ENCODE data around the gene MXRA8. TPM values are rescaled to one million over a fixed set of nuclear protein-coding genes. Genes with fewer than 3 reads are reported as not detected.

The MXRA8 gene
- total RNA-seq, 1 donor from 2014 or later: 137 TPM

DNA sequence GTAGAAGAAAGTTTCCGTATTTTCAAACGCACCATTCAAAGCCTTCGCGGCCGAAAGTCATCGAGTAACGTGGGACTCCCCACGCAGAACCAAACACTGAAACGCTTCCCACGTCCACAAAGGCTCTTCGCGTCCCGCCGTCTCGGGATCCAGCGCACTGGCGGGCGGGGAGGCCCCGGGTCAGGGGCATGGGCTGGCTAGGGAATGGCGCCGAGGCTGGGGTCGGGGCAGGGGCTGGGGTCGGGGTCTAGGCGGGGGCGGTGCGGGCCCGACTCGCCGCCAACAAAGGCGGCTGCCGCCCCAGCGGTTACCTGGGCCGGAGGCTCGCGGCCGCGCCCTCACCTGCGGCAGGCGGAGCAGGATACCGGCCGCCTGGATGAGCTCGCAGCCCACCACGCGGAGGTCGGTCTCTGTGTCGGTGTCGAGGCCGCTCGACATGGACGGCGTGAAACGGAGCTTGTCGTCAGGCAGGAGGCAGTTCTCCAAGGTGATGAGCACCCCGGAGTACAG, 40.4 kb upstream of the MXRA8 start:
- peak overlapping the region; percentile 85 for H3K4me3 ChIP-seq (ENCODE audit: low read depth, low read length)
- TF ChIP-seq, protein P1, sequence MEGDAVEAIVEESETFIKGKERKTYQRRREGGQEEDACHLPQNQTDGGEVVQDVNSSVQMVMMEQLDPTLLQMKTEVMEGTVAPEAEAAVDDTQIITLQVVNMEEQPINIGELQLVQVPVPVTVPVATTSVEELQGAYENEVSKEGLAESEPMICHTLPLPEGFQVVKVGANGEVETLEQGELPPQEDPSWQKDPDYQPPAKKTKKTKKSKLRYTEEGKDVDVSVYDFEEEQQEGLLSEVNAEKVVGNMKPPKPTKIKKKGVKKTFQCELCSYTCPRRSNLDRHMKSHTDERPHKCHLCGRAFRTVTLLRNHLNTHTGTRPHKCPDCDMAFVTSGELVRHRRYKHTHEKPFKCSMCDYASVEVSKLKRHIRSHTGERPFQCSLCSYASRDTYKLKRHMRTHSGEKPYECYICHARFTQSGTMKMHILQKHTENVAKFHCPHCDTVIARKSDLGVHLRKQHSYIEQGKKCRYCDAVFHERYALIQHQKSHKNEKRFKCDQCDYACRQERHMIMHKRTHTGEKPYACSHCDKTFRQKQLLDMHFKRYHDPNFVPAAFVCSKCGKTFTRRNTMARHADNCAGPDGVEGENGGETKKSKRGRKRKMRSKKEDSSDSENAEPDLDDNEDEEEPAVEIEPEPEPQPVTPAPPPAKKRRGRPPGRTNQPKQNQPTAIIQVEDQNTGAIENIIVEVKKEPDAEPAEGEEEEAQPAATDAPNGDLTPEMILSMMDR (conservative IDR thresholded peaks at IDR 0.05; ENCODE audit: low read depth, low read length): no peak
- DNase-seq (ENCODE audit: low read depth): no peak

DNA sequence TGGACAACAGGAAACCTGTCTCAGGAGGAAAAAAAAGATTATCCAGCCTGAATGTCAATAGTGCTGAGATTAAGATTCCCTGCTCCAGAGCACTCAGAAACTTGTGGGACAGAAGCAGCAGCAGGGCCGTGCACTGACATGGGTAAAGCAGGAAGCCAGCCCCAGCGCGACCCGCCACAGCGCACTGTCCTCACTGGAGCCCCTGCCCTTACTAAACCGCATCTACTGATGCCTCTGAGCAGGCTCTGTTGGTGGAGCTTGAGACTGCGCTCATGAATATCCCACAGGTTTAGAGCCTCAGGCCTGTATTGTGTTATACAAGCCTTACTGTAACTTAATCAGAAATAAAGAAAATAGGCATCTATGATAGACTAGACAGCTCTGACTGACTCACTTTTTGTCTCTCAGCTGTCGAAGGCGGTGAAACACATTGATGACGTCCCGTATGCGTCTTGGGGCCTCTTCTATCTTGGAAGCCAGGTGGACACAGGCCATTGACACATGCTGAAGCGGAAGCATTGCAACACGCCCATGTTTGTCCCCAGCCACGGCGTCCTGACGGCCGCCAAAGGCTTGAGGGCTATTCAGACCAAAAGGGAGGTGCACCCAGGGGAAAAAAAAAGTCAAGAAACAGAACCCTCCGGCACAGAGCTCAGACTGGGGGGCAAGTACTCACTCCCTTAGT, 39.6 kb upstream of the MXRA8 start:
- TF ChIP-seq, protein P1 (conservative IDR thresholded peaks at IDR 0.05; ENCODE audit: low read depth, low read length): no peak
- peak overlapping the region; percentile 85 for H3K4me3 ChIP-seq (ENCODE audit: low read depth, low read length)
- no peak for DNase-seq (ENCODE audit: low read depth)

DNA sequence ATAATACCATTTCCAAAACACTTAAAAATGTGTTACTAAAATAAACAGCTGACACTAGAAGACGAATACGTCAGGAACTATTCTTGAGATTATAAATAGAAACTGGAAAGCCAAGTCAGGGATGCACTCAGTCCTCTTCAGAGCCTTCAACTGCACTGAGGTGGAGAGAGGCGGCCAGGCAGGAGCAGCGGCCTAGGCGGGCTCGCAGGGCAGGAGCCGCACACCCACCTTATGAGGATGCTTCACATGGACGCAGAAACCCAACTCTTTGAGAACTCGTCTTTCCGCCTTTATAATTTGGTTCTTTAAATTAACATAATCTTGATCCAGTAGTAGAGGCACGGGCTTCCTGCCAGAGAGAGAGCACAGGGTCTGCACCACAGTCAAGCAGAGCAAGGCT, 36.8 kb upstream of the MXRA8 start:
- no peak overlapping the region for H3K4me3 ChIP-seq (ENCODE audit: low read depth, low read length)
- no peak for DNase-seq (ENCODE audit: low read depth)
- TF ChIP-seq, protein P1 (conservative IDR thresholded peaks at IDR 0.05; ENCODE audit: low read depth, low read length): no peak

DNA sequence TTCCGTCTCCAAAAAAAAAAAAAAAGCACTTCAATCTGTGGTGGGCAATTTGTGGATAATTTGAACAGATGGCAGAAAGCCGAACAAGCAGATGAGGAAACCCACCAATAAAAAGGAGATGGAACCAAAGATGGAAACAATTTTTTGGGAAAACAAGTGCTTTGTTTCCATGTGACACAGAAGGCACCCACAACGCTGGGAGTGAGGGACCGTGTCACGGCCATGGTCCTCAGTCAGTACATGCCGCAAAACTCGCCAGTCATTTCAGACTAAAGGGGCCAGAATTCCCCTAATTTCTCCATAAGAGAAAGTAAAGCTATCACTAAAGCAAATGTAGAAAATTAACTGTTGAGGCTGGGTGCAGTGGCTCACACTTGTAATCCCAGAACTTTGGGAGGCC, 35.8 kb upstream of the MXRA8 start:
- H3K4me3 ChIP-seq (ENCODE audit: low read depth, low read length): no peak overlapping the region
- no peak for DNase-seq (ENCODE audit: low read depth)
- TF ChIP-seq, protein P1 (conservative IDR thresholded peaks at IDR 0.05; ENCODE audit: low read depth, low read length): no peak

DNA sequence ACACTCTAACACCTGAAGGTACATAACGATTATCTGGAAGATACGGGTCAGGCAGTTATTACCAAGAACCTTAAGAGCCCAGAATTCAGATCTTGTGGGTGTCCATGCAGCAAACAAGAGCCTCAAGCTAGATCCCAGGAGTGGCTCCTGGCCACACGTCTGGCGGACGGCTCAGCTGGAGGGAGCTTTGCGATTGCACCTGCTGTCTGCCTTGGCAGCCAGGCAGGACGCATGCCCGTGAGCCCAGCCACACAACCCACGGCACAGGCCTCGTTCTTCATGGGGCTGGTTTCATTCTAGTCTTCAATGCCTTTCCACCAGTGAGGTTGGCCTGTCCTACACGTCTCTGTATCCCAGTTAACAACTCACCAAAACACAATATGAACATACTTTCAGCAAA, 35.1 kb upstream of the MXRA8 start:
- H3K4me3 ChIP-seq (ENCODE audit: low read depth, low read length): no peak overlapping the region
- DNase-seq (ENCODE audit: low read depth): no peak
- TF ChIP-seq, protein P1 (conservative IDR thresholded peaks at IDR 0.05; ENCODE audit: low read depth, low read length): no peak

DNA sequence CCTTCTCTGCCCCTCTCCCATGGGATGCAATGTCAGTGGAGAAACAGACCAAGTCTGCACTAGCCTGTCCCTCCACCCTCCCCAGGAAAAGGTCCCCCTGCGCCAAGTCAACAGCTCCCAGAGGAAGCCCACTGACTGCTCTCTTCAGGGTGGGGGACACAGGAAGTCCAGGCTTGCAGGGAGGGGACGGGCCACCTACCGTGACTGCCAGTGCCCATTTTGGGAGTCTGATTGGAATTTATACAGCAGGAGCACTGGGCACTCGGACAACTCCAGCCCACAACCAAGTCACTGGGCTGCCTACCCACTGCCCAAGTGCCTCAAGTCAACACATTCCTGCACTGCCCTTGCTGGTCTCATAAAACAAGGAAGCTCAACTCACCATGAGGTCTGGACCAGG, 34.7 kb upstream of the MXRA8 start:
- TF ChIP-seq, protein P1 (conservative IDR thresholded peaks at IDR 0.05; ENCODE audit: low read depth, low read length): no peak
- no peak for DNase-seq (ENCODE audit: low read depth)
- H3K4me3 ChIP-seq (ENCODE audit: low read depth, low read length): no peak overlapping the region

DNA sequence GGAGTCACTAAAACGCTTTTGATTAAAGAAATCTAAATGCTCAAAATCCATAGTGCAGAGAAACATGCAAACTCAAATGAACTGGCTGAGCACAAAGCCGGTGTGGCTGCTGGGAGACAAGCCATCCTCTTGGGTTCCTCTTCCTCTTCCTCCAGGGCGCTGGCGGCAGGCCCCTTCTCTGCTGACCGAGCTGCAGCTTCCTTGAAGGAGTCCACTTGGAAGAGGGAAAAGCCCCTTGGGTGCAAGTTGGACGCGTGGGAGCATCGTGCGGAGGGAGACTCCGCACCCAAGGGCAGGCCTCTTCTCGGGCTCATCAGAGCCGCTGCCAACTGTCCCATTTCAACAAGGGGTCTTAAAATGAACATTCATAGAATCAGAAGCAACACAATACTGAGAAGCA, 32.9 kb upstream of the MXRA8 start:
- TF ChIP-seq, protein P1 (conservative IDR thresholded peaks at IDR 0.05; ENCODE audit: low read depth, low read length): no peak
- DNase-seq (ENCODE audit: low read depth): no peak
- no peak overlapping the region for H3K4me3 ChIP-seq (ENCODE audit: low read depth, low read length)
